H9 (cell line): ENCODE data around the gene KCNH1. TPM values are rescaled to one million over a fixed set of nuclear protein-coding genes. Genes with fewer than 3 reads are reported as not detected.

ENCODE experiments used
- DNase-seq: peaks from one replicate; pipeline ENCODE4 v3.0.0-alpha.2; 2017
- H2AFZ ChIP-seq: one replicate; pipeline ENCODE4 v1.6.1; 2013; ENCODE audit warnings: mild to moderate bottlenecking, low read length, control low read depth, moderate library complexity
- H2AK5ac ChIP-seq: 2 replicates; pipeline ENCODE4 v1.6.1; 2013; ENCODE audit warnings: low read length, control low read depth, mixed read lengths; ENCODE audit not compliant: insufficient read length
- H2BK120ac ChIP-seq: one replicate; pipeline ENCODE4 v1.6.1; 2013; ENCODE audit warnings: low read depth, mild to moderate bottlenecking, low read length, control low read depth, inconsistent platforms; ENCODE audit not compliant: poor library complexity, severe bottlenecking
- H2BK12ac ChIP-seq: 2 replicates; pipeline ENCODE4 v1.6.1; 2013; ENCODE audit warnings: low read length, control low read depth, mixed read lengths, low read depth; ENCODE audit not compliant: insufficient read length
- H2BK15ac ChIP-seq: 2 replicates; pipeline ENCODE4 v1.6.1; 2013; ENCODE audit warnings: low read depth, low read length, control low read depth
- H2BK20ac ChIP-seq: one replicate; pipeline ENCODE4 v1.6.1; 2013; ENCODE audit warnings: low read depth, mild to moderate bottlenecking, low read length, control low read depth, inconsistent platforms; ENCODE audit not compliant: poor library complexity, severe bottlenecking
- H2BK5ac ChIP-seq: 2 replicates; pipeline ENCODE4 v1.6.1; 2013; ENCODE audit warnings: low read length, control low read depth, mixed read lengths; ENCODE audit not compliant: insufficient read length
- H3K14ac ChIP-seq: 2 replicates; pipeline ENCODE4 v1.6.1; 2013; ENCODE audit warnings: low read length, control low read depth; ENCODE audit not compliant: insufficient read depth
- H3K18ac ChIP-seq: 2 replicates; pipeline ENCODE4 v1.6.1; 2013; ENCODE audit warnings: low read depth, mild to moderate bottlenecking, mixed read lengths, low read length, control low read depth; ENCODE audit not compliant: insufficient read length
- H3K23ac ChIP-seq: 2 replicates; pipeline ENCODE4 v1.6.1; 2013; ENCODE audit warnings: low read length, control low read depth, mixed read lengths, low read depth; ENCODE audit not compliant: insufficient read length
- H3K23me2 ChIP-seq: 2 replicates; pipeline ENCODE4 v1.6.1; 2013; ENCODE audit warnings: low read depth, mild to moderate bottlenecking, mixed read lengths, low read length, control low read depth; ENCODE audit not compliant: insufficient read length, poor library complexity, severe bottlenecking
- H3K27ac ChIP-seq: 2 replicates; pipeline ENCODE4 v1.5.1; 2013; ENCODE audit warnings: low read length, control low read depth, mixed read lengths, low read depth; ENCODE audit not compliant: insufficient read length
- H3K27me3 ChIP-seq: 2 replicates; pipeline ENCODE4 v1.6.1; 2013; ENCODE audit warnings: low read length, control low read depth, inconsistent platforms; ENCODE audit not compliant: insufficient read depth
- H3K4ac ChIP-seq: 2 replicates; pipeline ENCODE4 v1.6.1; 2013; ENCODE audit warnings: low read depth, mild to moderate bottlenecking, control low read depth, inconsistent platforms, low read length, moderate library complexity
- H3K4me1 ChIP-seq: 2 replicates; pipeline ENCODE4 v1.6.1; 2013; ENCODE audit warnings: low read length, control low read depth, inconsistent platforms; ENCODE audit not compliant: insufficient read depth
- H3K4me2 ChIP-seq: 2 replicates; pipeline ENCODE4 v1.6.1; 2013; ENCODE audit warnings: low read length, control low read depth, mixed read lengths; ENCODE audit not compliant: insufficient read length, insufficient read depth
- H3K56ac ChIP-seq: 2 replicates; pipeline ENCODE4 v1.6.1; 2013; ENCODE audit warnings: low read depth, mild to moderate bottlenecking, mixed read lengths, low read length, control low read depth; ENCODE audit not compliant: insufficient read length
- H3K79me1 ChIP-seq: 2 replicates; pipeline ENCODE4 v1.6.1; 2013; ENCODE audit warnings: low read depth, mild to moderate bottlenecking, moderate library complexity, low read length, control low read depth, inconsistent platforms; ENCODE audit not compliant: insufficient read depth, poor library complexity, severe bottlenecking
- H3K79me2 ChIP-seq: 2 replicates; pipeline ENCODE4 v1.6.1; 2013; ENCODE audit warnings: low read length, control low read depth, inconsistent platforms; ENCODE audit not compliant: insufficient read depth
- H3K9ac ChIP-seq: 2 replicates; pipeline ENCODE4 v1.6.1; 2013; ENCODE audit warnings: low read length, control low read depth, mixed read lengths; ENCODE audit not compliant: insufficient read length; ENCODE audit errors: extremely low read depth
- H3K9me3 ChIP-seq: one replicate; pipeline ENCODE4 v1.6.1; 2013; ENCODE audit warnings: low read depth, low read length, inconsistent platforms; ENCODE audit not compliant: control insufficient read depth
- H3T11ph ChIP-seq: one replicate; pipeline ENCODE4 v1.6.1; 2013; ENCODE audit warnings: mild to moderate bottlenecking, low read length, control low read depth, inconsistent platforms
- H4K20me1 ChIP-seq: one replicate; pipeline ENCODE4 v1.6.1; 2013; ENCODE audit not compliant: control insufficient read depth, insufficient read length, insufficient read depth
- H4K5ac ChIP-seq: 2 replicates; pipeline ENCODE4 v1.6.1; 2013; ENCODE audit warnings: low read depth, mild to moderate bottlenecking, mixed read lengths, low read length, control low read depth; ENCODE audit not compliant: insufficient read length
- H4K8ac ChIP-seq: replicated peaks from 2 replicates; pipeline ENCODE4 v1.6.1; 2013; ENCODE audit warnings: low read length, control low read depth, mixed read lengths, low read depth; ENCODE audit not compliant: insufficient read length
- H4K91ac ChIP-seq: 2 replicates; pipeline ENCODE4 v1.6.1; 2013; ENCODE audit warnings: low read depth, mild to moderate bottlenecking, moderate library complexity, mixed read lengths, low read length, control low read depth; ENCODE audit not compliant: insufficient read length
- H3K27ac Mint-ChIP-seq, 3 experiments: 2 replicates in 2 of 3; 3 replicates in 1 of 3; pipeline ENCODE4 v1.8.0; 2020 to 2021; ENCODE audit warnings: mixed read lengths in 3 of 3, mild to moderate bottlenecking in 1 of 3, moderate library complexity in 1 of 3
- H3K27me3 Mint-ChIP-seq: 2 replicates; pipeline ENCODE4 v1.8.0; 2021; ENCODE audit warnings: low read depth, mild to moderate bottlenecking, moderate library complexity, mixed read lengths
- H3K36me3 Mint-ChIP-seq, 3 experiments: 2 replicates in 2 of 3; 3 replicates in 1 of 3; pipeline ENCODE4 v1.8.0; 2020 to 2021; ENCODE audit warnings: low read depth in 3 of 3, mixed read lengths in 3 of 3; ENCODE audit not compliant: insufficient read depth in 1 of 3
- H3K4me1 Mint-ChIP-seq, 2 experiments: 2 replicates each; pipeline ENCODE4 v1.8.0; 2020; ENCODE audit warnings: mixed read lengths in 2 of 2
- H3K4me3 Mint-ChIP-seq, 2 experiments: 2 replicates in 1 of 2; 3 replicates in 1 of 2; pipeline ENCODE4 v1.8.0; 2020 to 2021; ENCODE audit warnings: mild to moderate bottlenecking in 2 of 2, mixed read lengths in 2 of 2, moderate library complexity in 1 of 2
- H3K9me3 Mint-ChIP-seq, 2 experiments: 2 replicates in 1 of 2; 3 replicates in 1 of 2; pipeline ENCODE4 v1.8.0; 2020; ENCODE audit warnings: mild to moderate bottlenecking in 2 of 2, mixed read lengths in 2 of 2, moderate library complexity in 1 of 2
- CTCF ChIP-seq: fragments of 200-600 bp; sonication (generic); conservative IDR thresholded peaks from 3 replicates; pipeline ENCODE4 v1.8.0; 2021; ENCODE audit warnings: antibody characterized with exemption, mild to moderate bottlenecking
- WGBS: extraction: QIAGEN DNeasy Blood & Tissue Kit; methylation state at CpG from one replicate; pipeline ENCODE4 v1.1.7; 2013; ENCODE audit warnings: missing lambda C conversion rate, low lambda C conversion rate, mixed read lengths; ENCODE audit not compliant: insufficient read length; ENCODE audit errors: extremely low coverage; 5-methylcytosine and 5-hydroxymethylcytosine counted together
- total RNA-seq: library from RNA; stranded (reverse); gene quantifications from 2 replicates; pipeline ENCODE4 v1.2.1, GENCODE V29; 2021

The KCNH1 gene
- total RNA-seq, 1 experiment from 2014 or later = 0.11 TPM

GRCh38 chr1:210917560-210918169 is 216.3 kb downstream of the KCNH1 start:
- H3K27ac Mint-ChIP-seq = peak overlapping the region in 2 of 3 experiments; percentile 42 to 43; a peak in 1 of 7 replicates
- H3K14ac ChIP-seq = no peak overlapping the region
- no peaks in the 10 kb centered on the region for H3K27me3 Mint-ChIP-seq
- WGBS = no CpG with 5 or more reads among the region's 4 CpGs
- no peak overlapping the region for H2BK120ac ChIP-seq
- H2AFZ ChIP-seq = no peak overlapping the region
- H4K20me1 ChIP-seq = no peaks in the 10 kb centered on the region
- H4K91ac ChIP-seq = no peak overlapping the region
- no peaks in the 10 kb centered on the region for H3K27me3 ChIP-seq
- H2BK5ac ChIP-seq = no peak overlapping the region
- no peaks in the 10 kb centered on the region for H3K79me2 ChIP-seq
- no peak overlapping the region for H3T11ph ChIP-seq
- H3K9me3 ChIP-seq = no peaks in the 10 kb centered on the region
- DNase-seq = no peak
- no peak overlapping the region for H3K23ac ChIP-seq
- H2BK20ac ChIP-seq = no peak overlapping the region
- peaks cover 9 to 11% of the 10 kb centered on the region in 2 experiments; a peak in 2 of 4 replicates for H3K4me1 Mint-ChIP-seq
- H3K9me3 Mint-ChIP-seq = no peaks in the 10 kb centered on the region
- H3K27ac ChIP-seq = no peak overlapping the region
- H3K4me3 Mint-ChIP-seq = no peak overlapping the region
- no peaks in the 10 kb centered on the region for H3K23me2 ChIP-seq
- no peak overlapping the region for H3K4me2 ChIP-seq
- no peaks in the 10 kb centered on the region for H3K36me3 Mint-ChIP-seq
- no peak overlapping the region for H2BK15ac ChIP-seq
- H3K18ac ChIP-seq = no peak overlapping the region
- H2BK12ac ChIP-seq = no peak overlapping the region
- no peak overlapping the region for H3K9ac ChIP-seq
- no peak overlapping the region for H3K56ac ChIP-seq
- H2AK5ac ChIP-seq = no peak overlapping the region
- TF ChIP-seq CTCF = no peak
- no peak overlapping the region for H3K4ac ChIP-seq
- H3K79me1 ChIP-seq = no peaks in the 10 kb centered on the region
- H4K5ac ChIP-seq = no peak overlapping the region
- H3K4me1 ChIP-seq = no peaks in the 10 kb centered on the region
- no peak overlapping the region for H4K8ac ChIP-seq
